Measurements from ENCODE around the gene SLIT3. TPM values are rescaled to one million over a fixed set of nuclear protein-coding genes. Genes with fewer than 3 reads are reported as not detected.

SLIT3 gene
- total RNA-seq, 3 donors from 2014 or later, result 30.7 to 103 (median 54.1) TPM

DNA sequence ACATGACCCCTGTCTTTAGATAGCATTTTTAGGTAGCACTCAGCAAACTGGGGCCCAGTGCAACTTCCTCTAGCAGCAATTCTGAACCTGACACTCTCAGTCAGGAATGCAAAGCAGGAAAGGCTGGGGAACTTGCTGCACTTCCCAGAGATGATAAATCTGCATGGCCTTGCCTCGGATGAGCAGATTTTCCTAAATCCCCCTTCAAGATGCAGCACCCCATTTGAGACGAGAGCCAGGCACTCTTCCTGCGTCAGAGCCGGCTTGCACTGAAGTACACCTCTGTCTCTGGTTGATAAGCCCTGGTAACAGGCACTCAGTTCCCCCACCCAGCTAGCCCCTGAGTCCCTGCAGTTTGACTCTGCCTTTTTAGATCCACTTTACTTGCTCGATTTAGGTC is 425.1 kb downstream of the SLIT3 start:
- DNase-seq (ENCODE audit: low spot score in 2 of 2), result no peak
- TF ChIP-seq, protein P1, sequence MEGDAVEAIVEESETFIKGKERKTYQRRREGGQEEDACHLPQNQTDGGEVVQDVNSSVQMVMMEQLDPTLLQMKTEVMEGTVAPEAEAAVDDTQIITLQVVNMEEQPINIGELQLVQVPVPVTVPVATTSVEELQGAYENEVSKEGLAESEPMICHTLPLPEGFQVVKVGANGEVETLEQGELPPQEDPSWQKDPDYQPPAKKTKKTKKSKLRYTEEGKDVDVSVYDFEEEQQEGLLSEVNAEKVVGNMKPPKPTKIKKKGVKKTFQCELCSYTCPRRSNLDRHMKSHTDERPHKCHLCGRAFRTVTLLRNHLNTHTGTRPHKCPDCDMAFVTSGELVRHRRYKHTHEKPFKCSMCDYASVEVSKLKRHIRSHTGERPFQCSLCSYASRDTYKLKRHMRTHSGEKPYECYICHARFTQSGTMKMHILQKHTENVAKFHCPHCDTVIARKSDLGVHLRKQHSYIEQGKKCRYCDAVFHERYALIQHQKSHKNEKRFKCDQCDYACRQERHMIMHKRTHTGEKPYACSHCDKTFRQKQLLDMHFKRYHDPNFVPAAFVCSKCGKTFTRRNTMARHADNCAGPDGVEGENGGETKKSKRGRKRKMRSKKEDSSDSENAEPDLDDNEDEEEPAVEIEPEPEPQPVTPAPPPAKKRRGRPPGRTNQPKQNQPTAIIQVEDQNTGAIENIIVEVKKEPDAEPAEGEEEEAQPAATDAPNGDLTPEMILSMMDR (IDR thresholded peaks at IDR 0.05), result no peak
- no peak for TF ChIP-seq POLR2A (IDR thresholded peaks at IDR 0.05)
- TF ChIP-seq POLR2AphosphoS5 (IDR thresholded peaks at IDR 0.05), result no peak
- intact Hi-C loops (cut with DNase I; ENCODE audit: low total_unique reads), result no loop called here
- H3K4me3 ChIP-seq, result no peak overlapping the region
- no peaks in the 10 kb centered on the region for H3K36me3 ChIP-seq
- H3K4me1 ChIP-seq, result no peaks in the 10 kb centered on the region
- no peaks in the 10 kb centered on the region for H3K27me3 ChIP-seq
- no peak overlapping the region for H3K27ac ChIP-seq
- no peaks in the 10 kb centered on the region for H3K9me3 ChIP-seq

DNA sequence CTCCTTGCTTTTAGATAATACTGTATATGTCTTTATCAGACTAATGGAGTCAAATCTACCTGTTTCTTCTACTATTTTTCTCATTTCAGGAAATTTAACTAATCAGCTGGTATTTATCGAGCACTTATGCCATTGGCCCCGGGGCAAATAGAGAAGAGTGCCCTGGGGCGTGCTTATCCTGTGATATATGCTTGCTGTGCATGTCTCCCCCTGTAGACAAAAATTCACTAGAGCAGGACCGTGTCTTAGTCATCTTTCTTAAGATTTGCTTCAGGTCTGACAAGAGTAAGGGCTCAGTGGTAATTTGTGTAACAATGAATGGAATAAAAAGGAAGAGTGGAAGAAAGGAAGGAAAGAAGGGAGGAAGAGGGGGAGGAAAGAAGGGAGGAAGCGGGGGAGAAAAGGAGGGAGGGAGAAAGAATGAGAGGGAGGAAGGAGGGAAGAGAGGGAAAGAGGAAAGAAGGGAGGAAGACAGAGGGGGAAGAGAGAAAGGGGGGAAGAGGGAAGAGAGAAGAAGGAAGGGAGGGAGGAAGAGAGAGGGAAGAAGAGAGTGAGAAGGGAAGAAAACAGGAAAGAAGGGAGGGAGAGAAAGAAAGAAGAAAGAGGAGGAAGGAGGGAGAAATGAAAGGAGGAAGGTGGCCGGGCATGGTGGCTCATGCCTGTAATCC is 426.1 kb downstream of the SLIT3 start:
- H3K4me3 ChIP-seq, result no peak overlapping the region
- H3K36me3 ChIP-seq, result no peaks in the 10 kb centered on the region
- DNase-seq (ENCODE audit: low spot score in 2 of 2), result no peak
- no peaks in the 10 kb centered on the region for H3K9me3 ChIP-seq
- H3K27me3 ChIP-seq, result no peaks in the 10 kb centered on the region
- intact Hi-C loops (cut with DNase I; ENCODE audit: low total_unique reads), result no loop called here
- H3K27ac ChIP-seq, result no peak overlapping the region
- TF ChIP-seq, protein P1 (IDR thresholded peaks at IDR 0.05), result no peak
- TF ChIP-seq POLR2A (IDR thresholded peaks at IDR 0.05) (no peak), POLR2AphosphoS5 (IDR thresholded peaks at IDR 0.05) (no peak)
- no peaks in the 10 kb centered on the region for H3K4me1 ChIP-seq

DNA sequence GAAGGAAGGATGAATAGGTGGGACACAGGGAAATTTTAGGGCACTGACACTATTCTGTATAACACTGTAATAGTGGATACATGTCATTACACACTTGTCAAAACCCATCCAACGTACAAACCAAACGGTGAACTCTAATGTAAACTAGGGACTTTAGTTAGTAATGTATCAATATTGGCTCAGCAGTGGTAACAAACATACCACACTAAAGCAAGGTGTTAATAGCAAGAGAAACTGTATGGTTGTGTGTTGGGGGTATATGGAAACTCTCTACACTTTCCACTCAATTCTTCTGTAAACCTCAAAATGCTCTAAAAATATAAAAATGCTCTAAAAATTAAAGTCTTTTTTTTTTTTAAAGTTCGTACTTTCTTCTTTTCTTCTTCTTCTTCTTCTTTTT is 428.7 kb downstream of the SLIT3 start:
- Histone ChIP-seq H3K27me3 (no peaks in the 10 kb centered on the region), H3K27ac (no peak overlapping the region), H3K36me3 (no peaks in the 10 kb centered on the region), H3K4me1 (no peaks in the 10 kb centered on the region), H3K4me3 (no peak overlapping the region), H3K9me3 (no peaks in the 10 kb centered on the region)
- DNase-seq (ENCODE audit: low spot score in 2 of 2), result no peak
- intact Hi-C loops (cut with DNase I; ENCODE audit: low total_unique reads), result no loop called here
- TF ChIP-seq POLR2A (IDR thresholded peaks at IDR 0.05) (no peak), POLR2AphosphoS5 (IDR thresholded peaks at IDR 0.05) (no peak)

DNA sequence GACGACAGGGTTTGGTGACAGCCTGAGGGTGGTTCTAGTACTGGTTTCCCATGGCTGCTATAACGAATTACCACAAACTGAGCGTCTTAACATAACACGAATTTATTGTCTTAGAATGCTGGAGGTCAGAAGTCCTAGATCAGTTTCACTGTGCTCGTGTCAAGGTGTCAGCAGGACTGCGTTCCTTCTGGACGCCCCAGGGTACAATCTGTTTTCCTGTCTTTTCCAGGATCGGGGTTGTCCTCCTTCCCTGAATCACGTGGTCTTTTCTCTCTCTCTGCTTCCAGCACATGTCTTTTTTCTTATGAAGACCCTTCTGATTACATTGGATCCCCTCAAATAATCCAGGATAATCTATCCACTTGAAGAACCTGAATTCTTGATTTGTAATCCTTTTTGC is 430.0 kb downstream of the SLIT3 start:
- TF ChIP-seq, protein P1 (IDR thresholded peaks at IDR 0.05), result no peak
- TF ChIP-seq POLR2AphosphoS5 (IDR thresholded peaks at IDR 0.05) (no peak), POLR2A (IDR thresholded peaks at IDR 0.05) (no peak)
- Histone ChIP-seq H3K9me3 (no peaks in the 10 kb centered on the region), H3K27ac (no peak overlapping the region), H3K27me3 (no peaks in the 10 kb centered on the region), H3K36me3 (no peaks in the 10 kb centered on the region), H3K4me3 (no peak overlapping the region), H3K4me1 (no peaks in the 10 kb centered on the region)
- intact Hi-C loops (cut with DNase I; ENCODE audit: low total_unique reads), result no loop called here
- DNase-seq (ENCODE audit: low spot score in 2 of 2), result no peak

DNA sequence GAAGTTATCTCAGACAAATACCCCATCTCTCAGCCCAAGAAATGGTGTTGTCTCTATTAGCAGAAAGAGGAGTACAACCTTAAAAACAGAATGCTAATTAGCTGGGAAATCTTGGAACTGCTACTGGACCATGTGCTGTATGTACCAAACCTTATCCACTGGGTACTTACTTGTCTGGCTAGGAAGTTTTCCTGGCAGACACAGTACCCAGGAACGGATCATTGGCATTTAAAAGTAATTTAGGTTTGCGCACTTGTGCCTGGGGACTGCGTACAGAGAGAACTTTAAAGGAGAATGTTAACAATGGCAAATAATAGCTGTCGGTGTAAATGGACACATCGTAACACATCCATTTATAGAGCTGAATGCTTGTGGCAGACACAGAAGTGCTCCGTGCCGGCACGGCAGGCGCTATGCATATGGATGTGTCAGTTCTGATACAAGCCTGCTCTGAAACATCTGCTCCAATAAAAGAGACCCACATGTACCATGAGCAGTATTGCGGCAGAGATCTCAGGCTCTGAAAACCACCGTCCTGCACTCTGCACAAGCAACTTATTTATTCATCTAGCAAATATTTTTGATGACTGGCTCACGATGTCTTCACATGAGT is 431.2 kb downstream of the SLIT3 start:
- intact Hi-C loops (cut with DNase I; ENCODE audit: low total_unique reads), result no loop called here
- Histone ChIP-seq H3K4me3 (no peak overlapping the region), H3K36me3 (no peaks in the 10 kb centered on the region), H3K9me3 (no peaks in the 10 kb centered on the region), H3K27ac (no peak overlapping the region), H3K4me1 (no peaks in the 10 kb centered on the region), H3K27me3 (no peaks in the 10 kb centered on the region)
- no peak for DNase-seq (ENCODE audit: low spot score in 2 of 2)
- TF ChIP-seq, protein P1 (IDR thresholded peaks at IDR 0.05), result no peak
- TF ChIP-seq POLR2AphosphoS5 (IDR thresholded peaks at IDR 0.05), result no peak
- no peak for TF ChIP-seq POLR2A (IDR thresholded peaks at IDR 0.05)

All from breast epithelium (tissue), 4 donors.